Neural crest cell (in vitro differentiated cells): ENCODE measurements around the gene PCBP3. TPM values are rescaled to one million over a fixed set of nuclear protein-coding genes. Genes with fewer than 3 reads are reported as not detected.

ENCODE experiments used
- DNase-seq: peaks from one replicate; pipeline ENCODE4 v3.0.0; 2021; ENCODE audit warnings: low read depth, mixed read lengths, low spot score
- H3K27ac Mint-ChIP-seq: one replicate; pipeline ENCODE4 v1.8.0; 2021; ENCODE audit warnings: mild to moderate bottlenecking, mixed read lengths; ENCODE audit not compliant: unreplicated experiment
- H3K27me3 Mint-ChIP-seq: 2 replicates; pipeline ENCODE4 v1.8.0; 2021; ENCODE audit warnings: low read depth, mild to moderate bottlenecking, mixed read lengths
- H3K36me3 Mint-ChIP-seq: 2 replicates; pipeline ENCODE4 v1.8.0; 2021; ENCODE audit warnings: low read depth, mild to moderate bottlenecking, mixed read lengths
- H3K4me1 Mint-ChIP-seq: 2 replicates; pipeline ENCODE4 v1.8.0; 2021; ENCODE audit warnings: mixed read lengths
- H3K4me3 Mint-ChIP-seq: one replicate; pipeline ENCODE4 v1.8.0; 2021; ENCODE audit warnings: mild to moderate bottlenecking, mixed read lengths
- H3K9me3 Mint-ChIP-seq: 2 replicates; pipeline ENCODE4 v1.8.0; 2021; ENCODE audit warnings: mixed read lengths
- total RNA-seq: library from RNA; stranded (reverse); gene quantifications from 2 replicates; pipeline ENCODE4 v1.2.1, GENCODE V29; 2021
- TF ChIP-seq, protein P1 (sequence below): fragments of 200-600 bp; sonication (generic); conservative IDR thresholded peaks from 2 replicates; pipeline ENCODE4 v1.5.0; 2021; ENCODE audit warnings: antibody characterized with exemption, mild to moderate bottlenecking

PCBP3 gene
- total RNA-seq, 1 donor from 2014 or later: 5.1 TPM

DNA sequence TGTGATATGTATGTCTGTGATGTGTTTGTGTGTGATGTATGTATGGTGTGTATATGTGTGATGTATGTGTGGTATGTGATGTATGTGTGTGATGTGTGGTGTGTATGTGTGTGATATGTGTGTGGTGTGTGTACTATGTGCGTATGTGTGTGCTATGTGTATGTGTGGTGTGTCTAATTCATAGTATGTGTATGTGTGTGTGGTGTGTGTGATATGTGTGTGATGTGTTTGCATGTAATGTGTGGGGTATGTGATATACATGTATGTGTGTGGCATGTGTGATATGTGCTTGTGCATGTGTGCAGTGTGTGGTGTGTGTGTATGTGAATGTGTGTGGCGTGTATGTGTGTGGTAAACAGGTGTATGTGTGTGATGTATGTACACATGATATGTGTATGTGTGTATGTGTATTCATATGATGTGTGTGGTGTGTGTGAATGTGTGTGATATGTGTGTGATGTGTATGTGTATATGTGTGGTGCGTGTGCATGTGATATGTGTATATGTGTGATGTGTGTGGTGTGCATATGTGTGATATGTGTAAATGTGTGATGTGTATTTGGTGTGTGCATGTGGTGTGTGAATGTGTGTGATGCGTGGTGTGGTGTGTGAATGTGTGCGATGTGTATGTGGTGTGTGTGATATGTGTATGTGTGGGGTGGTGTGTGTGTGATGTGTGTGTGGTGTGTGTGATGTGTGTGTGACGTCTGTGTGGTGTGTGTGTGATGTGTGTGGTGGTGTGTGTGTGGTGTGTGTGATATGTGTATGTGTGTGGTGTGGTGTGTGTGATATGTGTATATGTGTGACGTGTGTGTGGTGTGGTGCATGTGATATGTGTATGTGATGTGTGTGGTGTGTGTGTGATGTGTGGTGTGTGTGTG is 8.0 kb upstream of the PCBP3 start:
- Mint-ChIP-seq H3K27me3 (peaks cover 23% of the 10 kb centered on the region), H3K4me1 (no peaks in the 10 kb centered on the region), H3K4me3 (no peak overlapping the region), H3K27ac (no peak overlapping the region), H3K36me3 (no peaks in the 10 kb centered on the region), H3K9me3 (no peaks in the 10 kb centered on the region)
- no peak for DNase-seq
- TF ChIP-seq, protein P1, sequence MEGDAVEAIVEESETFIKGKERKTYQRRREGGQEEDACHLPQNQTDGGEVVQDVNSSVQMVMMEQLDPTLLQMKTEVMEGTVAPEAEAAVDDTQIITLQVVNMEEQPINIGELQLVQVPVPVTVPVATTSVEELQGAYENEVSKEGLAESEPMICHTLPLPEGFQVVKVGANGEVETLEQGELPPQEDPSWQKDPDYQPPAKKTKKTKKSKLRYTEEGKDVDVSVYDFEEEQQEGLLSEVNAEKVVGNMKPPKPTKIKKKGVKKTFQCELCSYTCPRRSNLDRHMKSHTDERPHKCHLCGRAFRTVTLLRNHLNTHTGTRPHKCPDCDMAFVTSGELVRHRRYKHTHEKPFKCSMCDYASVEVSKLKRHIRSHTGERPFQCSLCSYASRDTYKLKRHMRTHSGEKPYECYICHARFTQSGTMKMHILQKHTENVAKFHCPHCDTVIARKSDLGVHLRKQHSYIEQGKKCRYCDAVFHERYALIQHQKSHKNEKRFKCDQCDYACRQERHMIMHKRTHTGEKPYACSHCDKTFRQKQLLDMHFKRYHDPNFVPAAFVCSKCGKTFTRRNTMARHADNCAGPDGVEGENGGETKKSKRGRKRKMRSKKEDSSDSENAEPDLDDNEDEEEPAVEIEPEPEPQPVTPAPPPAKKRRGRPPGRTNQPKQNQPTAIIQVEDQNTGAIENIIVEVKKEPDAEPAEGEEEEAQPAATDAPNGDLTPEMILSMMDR: no peak

DNA sequence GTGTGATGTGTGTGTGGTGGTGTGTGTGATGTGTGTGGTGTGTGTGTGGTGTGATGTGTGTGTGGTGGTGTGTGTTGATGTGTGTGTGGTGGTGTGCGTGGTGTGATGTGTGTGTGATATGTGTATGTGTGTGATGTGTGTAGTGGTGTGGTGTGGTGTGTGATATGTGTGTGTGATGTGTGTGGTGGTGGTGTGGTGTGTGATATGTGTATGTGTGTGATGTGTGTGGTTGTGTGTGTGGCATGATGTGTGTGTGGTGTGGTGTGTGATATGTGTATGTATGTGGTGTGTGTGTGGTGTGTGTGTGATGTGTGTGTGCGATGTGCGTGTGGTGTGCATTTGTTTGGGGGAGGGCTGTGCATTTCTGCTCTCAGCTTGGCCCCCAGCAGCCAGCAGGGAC is 7.1 kb upstream of the PCBP3 start:
- no peak for DNase-seq
- no peaks in the 10 kb centered on the region for H3K9me3 Mint-ChIP-seq
- H3K27me3 Mint-ChIP-seq: peaks cover 32% of the 10 kb centered on the region
- no peaks in the 10 kb centered on the region for H3K4me1 Mint-ChIP-seq
- H3K27ac Mint-ChIP-seq: no peak overlapping the region
- no peak overlapping the region for H3K4me3 Mint-ChIP-seq
- TF ChIP-seq, protein P1: no peak
- H3K36me3 Mint-ChIP-seq: no peaks in the 10 kb centered on the region

DNA sequence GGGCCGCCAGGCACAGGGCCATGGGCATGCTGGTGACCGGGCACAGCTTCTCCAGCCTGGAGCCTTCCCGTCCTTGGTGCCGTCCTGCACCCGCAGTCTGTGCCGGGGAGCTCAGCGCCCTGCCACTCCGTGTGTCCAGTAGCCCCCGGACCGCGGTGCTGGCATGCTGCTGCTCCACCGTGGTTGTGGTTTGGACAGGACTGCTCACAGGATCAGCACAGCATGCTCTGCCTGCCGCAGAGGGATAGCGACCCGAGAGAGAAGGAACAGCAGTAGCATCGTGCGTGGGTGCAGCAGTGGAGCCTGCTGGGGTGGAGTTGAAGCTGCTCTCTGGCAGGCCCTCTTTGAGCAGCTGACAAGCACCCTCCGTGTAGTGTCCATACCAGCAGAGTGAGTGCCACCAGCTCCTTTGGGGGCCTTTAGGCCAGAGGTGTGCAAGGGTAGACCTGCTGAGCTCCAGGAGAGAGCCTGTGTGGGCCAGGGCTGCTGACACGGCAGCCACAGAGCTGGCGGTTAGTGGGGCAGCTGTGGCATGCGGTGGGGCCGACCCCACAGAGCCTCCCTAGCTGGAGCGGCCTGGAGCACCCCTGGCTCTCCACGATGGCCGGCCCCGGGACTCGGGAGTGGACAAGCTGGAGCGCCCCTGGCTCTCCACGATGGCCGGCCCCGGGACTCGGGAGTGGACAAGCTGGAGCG is 6.4 kb upstream of the PCBP3 start:
- DNase-seq: no peak
- H3K4me3 Mint-ChIP-seq: no peak overlapping the region
- peaks cover 36% of the 10 kb centered on the region for H3K27me3 Mint-ChIP-seq
- TF ChIP-seq, protein P1: no peak
- no peak overlapping the region for H3K27ac Mint-ChIP-seq
- no peaks in the 10 kb centered on the region for H3K9me3 Mint-ChIP-seq
- no peaks in the 10 kb centered on the region for H3K36me3 Mint-ChIP-seq
- no peaks in the 10 kb centered on the region for H3K4me1 Mint-ChIP-seq

DNA sequence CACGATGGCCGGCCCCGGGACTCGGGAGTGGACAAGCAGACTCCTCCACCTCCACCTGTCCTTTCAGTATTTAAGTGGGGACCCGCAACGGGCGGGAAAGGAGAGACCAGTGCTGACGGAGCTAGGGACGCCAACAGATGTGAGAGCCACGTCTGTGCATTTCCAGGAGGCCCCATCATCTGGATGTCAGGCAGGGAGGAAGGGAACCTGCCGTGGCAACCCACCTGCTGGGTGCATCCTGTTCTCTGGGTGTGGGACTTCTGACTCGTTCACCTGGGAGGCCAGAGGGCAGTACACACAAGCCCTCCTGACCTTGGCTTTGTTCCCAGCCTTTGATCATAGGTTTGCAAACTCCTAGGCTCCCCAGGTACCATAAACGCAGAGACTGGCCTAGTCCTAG is 5.6 kb upstream of the PCBP3 start:
- TF ChIP-seq, protein P1: no peak
- H3K27me3 Mint-ChIP-seq: peaks cover 36% of the 10 kb centered on the region
- no peak for DNase-seq

DNA sequence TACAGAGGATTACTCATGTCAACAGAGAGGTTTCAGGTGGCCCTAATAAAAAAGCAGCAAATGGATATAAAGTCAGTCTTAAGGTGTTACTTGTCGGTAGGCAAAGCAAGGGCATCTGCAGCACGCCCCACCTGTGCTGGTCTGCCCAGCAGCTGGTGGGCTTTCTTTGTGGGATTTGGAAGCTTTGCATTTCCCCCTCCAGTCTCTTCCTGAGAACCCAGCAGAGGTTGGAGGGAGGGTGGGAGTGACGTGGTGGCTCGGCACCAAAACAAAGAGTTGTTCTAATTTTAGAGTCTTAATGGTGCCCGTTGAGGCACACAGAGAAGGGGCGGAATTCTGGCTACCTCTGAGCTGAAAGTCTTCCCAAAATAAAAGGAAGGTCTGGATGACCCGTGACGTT is 4.8 kb upstream of the PCBP3 start:
- Mint-ChIP-seq H3K4me3 (peak overlapping the region; percentile 41), H3K27ac (no peak overlapping the region), H3K4me1 (no peaks in the 10 kb centered on the region), H3K36me3 (no peaks in the 10 kb centered on the region), H3K27me3 (peaks cover 36% of the 10 kb centered on the region), H3K9me3 (no peaks in the 10 kb centered on the region)
- no peak for DNase-seq
- TF ChIP-seq, protein P1: no peak

More for the DNA sequence above, 5.6 kb upstream of the PCBP3 start:
- no peaks in the 10 kb centered on the region for H3K4me1 Mint-ChIP-seq
- no peak overlapping the region for H3K4me3 Mint-ChIP-seq
- H3K27ac Mint-ChIP-seq: no peak overlapping the region
- H3K9me3 Mint-ChIP-seq: no peaks in the 10 kb centered on the region
- no peaks in the 10 kb centered on the region for H3K36me3 Mint-ChIP-seq
